Calu3 (cell line): ENCODE data around the gene PCDHGA8. TPM values are rescaled to one million over a fixed set of nuclear protein-coding genes. Genes with fewer than 3 reads are reported as not detected.
"Not testable (repeated sequence)": the region's sequence is repeated elsewhere in the genome, so short reads cannot be mapped to it uniquely, and the experiment has no call there.

ENCODE experiments used
- BruUV-seq: library from RNA; stranded (reverse); fragments of 400-500 nt; replicated peaks from 2 replicates; lab custom pipeline; 2021; lab: Mats Ljungman, UMichigan
- CTCF ChIA-PET: fragments of 300-600 bp; sonication (Branson Sonifier 250); formaldehyde crosslinking; loops from one replicate; lab custom pipeline; 2022; ENCODE audit warnings: antibody characterized with exemption; lab: Charles Lee
- DNase-seq: peaks from one replicate; pipeline ENCODE4 v3.0.0; 2022
- H3K27ac Mint-ChIP-seq: one replicate; pipeline ENCODE4 v1.8.0; 2022; ENCODE audit warnings: mixed read lengths; ENCODE audit not compliant: unreplicated experiment
- H3K27me3 Mint-ChIP-seq: one replicate; pipeline ENCODE4 v1.8.0; 2022; ENCODE audit warnings: mixed read lengths; ENCODE audit not compliant: unreplicated experiment
- H3K36me3 Mint-ChIP-seq: one replicate; pipeline ENCODE4 v1.8.0; 2022; ENCODE audit warnings: mild to moderate bottlenecking, moderate library complexity, mixed read lengths; ENCODE audit not compliant: insufficient read depth, unreplicated experiment
- H3K4me1 Mint-ChIP-seq: one replicate; pipeline ENCODE4 v1.8.0; 2022; ENCODE audit warnings: mild to moderate bottlenecking, low read depth, mixed read lengths; ENCODE audit not compliant: unreplicated experiment
- H3K4me3 Mint-ChIP-seq: one replicate; pipeline ENCODE4 v1.8.0; 2022; ENCODE audit warnings: mild to moderate bottlenecking, low read depth, moderate library complexity, mixed read lengths; ENCODE audit not compliant: unreplicated experiment
- H3K9me3 Mint-ChIP-seq: one replicate; pipeline ENCODE4 v1.8.0; 2022; ENCODE audit warnings: low read depth, mixed read lengths; ENCODE audit not compliant: unreplicated experiment
- CTCF ChIP-seq: fragments of 200-600 bp; IDR thresholded peaks from one replicate; pipeline ENCODE4 v1.8.0; 2022; ENCODE audit warnings: antibody characterized with exemption; ENCODE audit not compliant: unreplicated experiment
- intact Hi-C: fragments of 100-400 bp; cut with micrococcal nuclease; formaldehyde crosslinking; loops from one replicate; pipeline ENCODE4 v1.10.0; 2022; ENCODE audit not compliant: unreplicated experiment
- total RNA-seq: library from RNA; stranded (reverse); gene quantifications from 2 replicates; pipeline ENCODE4 v1.2.3, GENCODE V29; 2022

The PCDHGA8 gene
- total RNA-seq, 1 experiment from 2014 or later = 1.1 TPM

- DNase-seq = no peak
- Mint-ChIP-seq H3K9me3 (peaks cover 19% of the 10 kb centered on the region), H3K4me1 (no peaks in the 10 kb centered on the region), H3K4me3 (no peak overlapping the region), H3K36me3 (peaks cover 3% of the 10 kb centered on the region), H3K27ac (no peak overlapping the region), H3K27me3 (no peaks in the 10 kb centered on the region)
- no TSS peak for BruUV-seq
- intact Hi-C loops = no loop called here
- TF ChIP-seq CTCF = no peak
- CTCF ChIA-PET = no interaction called here
These were observed 47.1 kb upstream of the PCDHGA8 start for GRCh38 chr5:141345327-141345726.

GRCh38 chr5:141346017-141346416 lies 46.4 kb upstream of the PCDHGA8 start:
- BruUV-seq, H3K4me3 Mint-ChIP-seq, CTCF ChIA-PET, H3K36me3 Mint-ChIP-seq, H3K4me1 Mint-ChIP-seq, intact Hi-C loops, DNase-seq, H3K27me3 Mint-ChIP-seq, H3K27ac Mint-ChIP-seq: not testable (repeated sequence)
- peaks cover 19% of the 10 kb centered on the region for H3K9me3 Mint-ChIP-seq

- H3K27ac Mint-ChIP-seq = no peak within 1 kb of the TSS
- DNase-seq = no peak
- H3K4me3 Mint-ChIP-seq = no peak within 1 kb of the TSS
- CTCF ChIA-PET = interaction anchor here (0.8 kb wide), 1 partner anchor 158 kb away, joined by 3 read pairs; the partner anchor contains the start of gene PCDHB10
- no peaks in the 10 kb centered on the region for H3K4me1 Mint-ChIP-seq
- no peak for TF ChIP-seq CTCF
- peaks cover 16% of the 10 kb centered on the region for H3K9me3 Mint-ChIP-seq
- no peaks in the 10 kb centered on the region for H3K27me3 Mint-ChIP-seq
- peaks cover 5% of the 10 kb centered on the region for H3K36me3 Mint-ChIP-seq
- no TSS peak for BruUV-seq
- intact Hi-C loops = no loop called here
These were observed 42.4 kb upstream of the PCDHGA8 start, which contains the start of gene PCDHGB1 for GRCh38 chr5:141349917-141350619. Gene PCDHGB1, plus strand, starts transcription at chr5:141350099. Its CDS starts 162 bp downstream, at chr5:141350261.

GRCh38 chr5:141351591-141351990 lies 40.8 kb upstream of the PCDHGA8 start:
- H3K9me3 Mint-ChIP-seq = peaks cover 14% of the 10 kb centered on the region
- no peaks in the 10 kb centered on the region for H3K27me3 Mint-ChIP-seq
- BruUV-seq = no TSS peak
- H3K4me1 Mint-ChIP-seq = no peaks in the 10 kb centered on the region
- H3K27ac Mint-ChIP-seq = no peak overlapping the region
- CTCF ChIA-PET = no interaction called here
- intact Hi-C loops = no loop called here
- no peak for TF ChIP-seq CTCF
- peaks cover 5% of the 10 kb centered on the region for H3K36me3 Mint-ChIP-seq
- H3K4me3 Mint-ChIP-seq = no peak overlapping the region
- no peak for DNase-seq
